T-helper 17 cell (primary cell): ENCODE data around the gene GALC. TPM values are rescaled to one million over a fixed set of nuclear protein-coding genes. Genes with fewer than 3 reads are reported as not detected.

Source experiments
- ATAC-seq: fragments of 150-1000 bp; cut with Tn5 transposase; 2 replicates; pipeline ENCODE4 v1.10.0; 2021; ENCODE audit warnings: mild to moderate bottlenecking, moderate library complexity
- DNase-seq, 3 donors: peaks; one replicate each; pipeline versions ENCODE4 v3.0.0 to v3.0.0-alpha.2; 2020 to 2021
- H3K9me3 ChIP-seq: one replicate; pipeline ENCODE4 v1.7.0; 2013; ENCODE audit warnings: low read length, mild to moderate bottlenecking; ENCODE audit not compliant: control insufficient read depth, poor library complexity, severe bottlenecking
- H3K27ac Mint-ChIP-seq: one replicate; pipeline ENCODE4 v1.8.0; 2022; ENCODE audit warnings: mild to moderate bottlenecking, moderate library complexity, mixed read lengths
- H3K27me3 Mint-ChIP-seq: one replicate; pipeline ENCODE4 v1.8.0; 2022; ENCODE audit warnings: mixed read lengths
- H3K36me3 Mint-ChIP-seq: one replicate; pipeline ENCODE4 v1.8.0; 2022; ENCODE audit warnings: low read depth, mixed read lengths
- H3K4me1 Mint-ChIP-seq: one replicate; pipeline ENCODE4 v1.8.0; 2022; ENCODE audit warnings: mild to moderate bottlenecking, mixed read lengths
- H3K4me3 Mint-ChIP-seq: one replicate; pipeline ENCODE4 v1.8.0; 2022; ENCODE audit warnings: mild to moderate bottlenecking, moderate library complexity, mixed read lengths
- total RNA-seq, 4 donors: library from RNA in 2 of 4; stranded (reverse) in 2 of 4; gene quantifications; one replicate each; pipeline ENCODE4 v1.2.3 and lab custom pipeline; 2022 to 2026

GALC gene
- total RNA-seq, 2 donors from 2014 or later, result 33.1 to 36.5 TPM

DNA sequence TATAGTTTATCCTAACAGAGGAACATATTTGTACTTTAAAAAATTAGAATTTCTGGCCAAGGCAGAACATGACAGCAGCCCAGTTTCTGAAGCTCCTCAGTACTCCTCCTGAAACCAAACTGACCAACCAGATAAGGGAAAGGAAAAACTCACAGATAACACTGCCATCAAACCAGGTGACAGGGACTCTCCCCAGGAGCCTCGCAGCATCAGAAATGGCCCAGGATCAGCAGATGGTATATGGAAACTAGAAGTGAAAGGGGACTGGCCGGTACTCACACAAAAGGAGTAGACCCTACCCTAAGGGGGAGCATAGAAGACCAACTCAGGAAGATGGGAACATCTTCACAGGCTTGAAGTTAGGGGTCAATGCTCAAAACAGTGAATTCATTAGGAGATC is 22.0 kb downstream of the GALC start:
- DNase-seq (no peak), ATAC-seq (no peak)
- Mint-ChIP-seq H3K27ac (peak overlapping the region; percentile 41), H3K36me3 (peaks cover 5% of the 10 kb centered on the region), H3K27me3 (no peaks in the 10 kb centered on the region), H3K4me3 (no peak overlapping the region), H3K4me1 (peaks cover 8% of the 10 kb centered on the region)
- no peaks in the 10 kb centered on the region for H3K9me3 ChIP-seq

DNA sequence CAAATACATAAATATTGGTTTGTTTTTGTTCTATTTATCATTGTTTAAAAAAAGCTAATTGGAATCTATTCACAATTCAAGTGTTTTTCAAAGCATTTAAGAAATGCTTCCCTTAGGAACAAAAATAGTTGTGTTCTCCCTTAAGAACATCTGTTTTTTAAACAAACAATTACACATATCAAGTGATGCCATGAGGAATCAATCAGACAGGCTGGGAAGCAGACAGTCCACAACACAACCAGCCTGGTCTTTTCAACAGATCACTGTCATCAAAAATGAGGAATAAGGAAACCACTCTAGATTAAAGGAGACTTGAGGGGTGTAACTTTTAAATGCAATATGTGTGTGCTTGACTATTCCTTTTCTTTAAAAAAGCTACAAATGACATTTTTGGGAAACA is 25.5 kb downstream of the GALC start:
- DNase-seq, result no peak
- no peak overlapping the region for H3K27ac Mint-ChIP-seq
- H3K36me3 Mint-ChIP-seq, result peaks cover 11% of the 10 kb centered on the region
- no peak overlapping the region for H3K4me3 Mint-ChIP-seq
- peaks cover 8% of the 10 kb centered on the region for H3K4me1 Mint-ChIP-seq
- H3K9me3 ChIP-seq, result no peaks in the 10 kb centered on the region
- no peaks in the 10 kb centered on the region for H3K27me3 Mint-ChIP-seq
- ATAC-seq, result no peak

DNA sequence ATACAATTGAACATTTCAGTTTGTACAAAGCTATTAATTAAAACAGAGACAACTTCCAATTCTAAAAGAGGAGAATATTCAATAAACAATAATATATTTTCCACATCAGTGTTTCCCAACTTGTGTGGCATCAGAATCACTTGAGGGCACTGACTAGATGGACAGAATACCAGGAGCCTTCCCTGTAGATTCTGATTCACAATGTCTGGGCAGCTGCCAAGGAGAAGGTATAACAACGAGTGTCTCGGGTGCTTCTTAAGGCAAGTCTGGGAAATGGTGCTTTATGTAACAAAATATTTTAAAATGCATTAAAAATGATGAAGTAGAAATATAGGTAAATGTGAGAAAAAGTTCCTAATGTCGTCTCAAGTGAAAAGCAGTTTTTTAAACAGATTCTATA is 26.2 kb downstream of the GALC start:
- H3K9me3 ChIP-seq, result no peaks in the 10 kb centered on the region
- Mint-ChIP-seq H3K27me3 (no peaks in the 10 kb centered on the region), H3K27ac (peak overlapping the region; percentile 21), H3K4me3 (no peak overlapping the region), H3K4me1 (peaks cover 8% of the 10 kb centered on the region), H3K36me3 (peaks cover 11% of the 10 kb centered on the region)
- ATAC-seq (no peak), DNase-seq (no peak)

DNA sequence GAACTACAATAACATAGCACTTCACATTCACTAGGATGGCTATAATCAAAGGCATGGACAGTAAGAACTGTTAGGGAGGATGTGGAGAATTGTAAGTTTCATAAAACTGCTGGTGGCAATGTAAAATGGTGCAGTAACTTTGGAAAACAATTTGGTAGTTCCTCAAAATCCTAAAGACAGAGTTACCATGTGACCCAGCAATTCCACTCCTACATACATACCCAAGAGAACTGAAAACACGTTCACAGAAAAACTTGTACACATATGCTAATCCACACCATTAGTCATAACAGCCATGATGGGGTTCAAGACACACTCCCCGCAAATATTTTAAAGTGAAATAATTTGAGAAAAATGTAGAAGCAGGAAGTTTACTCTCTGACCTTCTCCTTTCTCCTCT is 31.7 kb downstream of the GALC start:
- no peak for ATAC-seq
- H3K4me1 Mint-ChIP-seq, result peaks cover 18% of the 10 kb centered on the region
- H3K27me3 Mint-ChIP-seq, result no peaks in the 10 kb centered on the region
- H3K9me3 ChIP-seq, result no peaks in the 10 kb centered on the region
- H3K36me3 Mint-ChIP-seq, result peaks cover 8% of the 10 kb centered on the region
- H3K4me3 Mint-ChIP-seq, result no peak overlapping the region
- H3K27ac Mint-ChIP-seq, result peak overlapping the region; percentile 84
- no peak for DNase-seq

DNA sequence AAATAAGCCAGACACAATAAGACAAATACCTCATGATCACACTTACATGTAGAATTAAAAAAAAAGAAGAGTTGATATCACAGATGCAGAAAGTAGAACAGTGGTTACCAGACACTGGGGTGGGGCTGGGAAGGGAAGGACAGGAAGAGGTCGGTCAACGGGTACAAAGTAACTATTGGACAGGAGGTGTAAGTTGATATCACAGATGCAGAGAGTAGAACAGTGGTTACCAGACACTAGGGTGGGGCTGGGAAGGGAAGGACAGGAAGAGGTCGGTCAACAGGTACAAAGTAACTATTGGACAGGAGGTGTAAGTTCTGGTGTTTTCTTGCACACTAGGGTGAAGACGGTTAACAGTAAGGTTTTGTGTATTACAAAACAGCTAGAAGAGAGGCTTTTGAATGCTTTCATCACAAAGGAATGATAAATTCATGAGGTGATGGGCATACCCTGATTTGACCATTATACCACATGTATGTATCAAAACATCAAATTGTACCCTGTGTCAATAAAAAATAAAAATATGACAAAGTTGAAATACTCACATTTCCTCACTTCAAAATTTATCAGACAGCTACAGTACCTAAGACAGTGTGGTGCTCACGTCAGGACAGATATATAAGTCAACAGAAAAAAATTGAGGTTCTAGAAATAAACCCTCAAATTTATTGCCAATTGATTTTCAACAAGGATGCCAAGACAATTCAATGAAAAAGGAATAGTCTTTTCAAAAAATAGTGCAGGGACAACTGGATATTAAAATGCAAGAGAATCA is 32.8 kb downstream of the GALC start:
- Mint-ChIP-seq H3K27ac (peak overlapping the region; percentile 84), H3K4me3 (peak overlapping the region; percentile 4), H3K4me1 (peaks cover 26% of the 10 kb centered on the region), H3K27me3 (no peaks in the 10 kb centered on the region), H3K36me3 (peaks cover 11% of the 10 kb centered on the region)
- no peaks in the 10 kb centered on the region for H3K9me3 ChIP-seq
- ATAC-seq (peak; percentile 84), DNase-seq (no peak)

DNA sequence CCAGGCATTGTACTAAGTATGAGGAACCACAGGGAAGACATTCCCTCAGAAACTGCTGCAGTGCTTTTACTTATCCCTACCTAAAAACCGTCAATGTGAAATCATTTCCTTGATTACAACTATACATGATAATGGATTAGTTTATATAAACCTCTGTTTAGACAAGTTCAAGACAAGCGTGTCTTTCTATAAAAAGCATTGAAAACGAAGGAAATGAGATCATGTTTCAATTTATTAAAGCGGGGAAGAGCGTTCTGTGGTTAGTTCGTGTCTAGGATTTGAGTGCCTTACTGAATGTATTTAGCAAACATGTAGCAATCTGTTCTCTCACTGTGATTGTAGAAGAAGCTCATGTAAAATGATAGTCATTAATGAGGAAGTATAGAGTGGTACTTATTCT is 37.5 kb downstream of the GALC start:
- peaks cover 58% of the 10 kb centered on the region for H3K4me1 Mint-ChIP-seq
- no peak for ATAC-seq
- no peaks in the 10 kb centered on the region for H3K9me3 ChIP-seq
- DNase-seq, result no peak
- no peak overlapping the region for H3K4me3 Mint-ChIP-seq
- peak overlapping the region; percentile 84 for H3K27ac Mint-ChIP-seq
- H3K36me3 Mint-ChIP-seq, result peaks cover 3% of the 10 kb centered on the region
- H3K27me3 Mint-ChIP-seq, result no peaks in the 10 kb centered on the region

DNA sequence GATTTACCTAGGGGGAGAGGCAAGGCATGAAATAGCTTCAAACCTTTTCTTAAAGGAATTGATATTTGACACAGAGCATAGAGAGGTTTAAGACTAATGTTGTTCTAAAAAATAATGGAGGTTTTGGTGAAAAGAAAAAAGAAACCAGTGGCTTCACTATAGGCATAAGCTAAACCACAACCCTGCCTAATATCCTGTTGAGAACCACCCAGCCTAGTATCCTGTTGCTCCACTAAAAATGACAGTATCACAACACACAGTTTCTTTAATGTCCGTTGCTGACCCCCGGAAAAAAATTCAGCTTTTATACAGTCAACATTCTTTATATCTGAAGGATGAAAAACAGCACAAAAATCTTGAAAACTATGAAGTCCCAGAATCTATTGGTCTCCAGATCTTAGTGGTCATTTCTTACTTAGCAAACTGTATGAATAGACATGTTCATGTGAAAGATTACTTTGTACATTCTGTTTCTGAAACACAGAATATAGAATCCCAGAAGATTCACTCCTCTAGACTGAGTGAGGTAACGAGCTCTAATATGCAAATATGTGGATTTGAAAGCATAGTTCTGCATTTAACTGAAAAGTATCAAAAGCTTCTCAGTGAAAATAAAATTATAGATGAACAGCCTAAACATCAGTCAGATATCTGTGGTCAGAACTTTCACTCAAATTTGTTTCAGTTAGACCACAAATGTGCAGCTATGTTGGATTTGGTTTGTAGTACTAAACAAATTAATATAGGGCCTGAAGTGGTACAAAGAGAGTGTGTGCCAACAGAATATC is 40.5 kb downstream of the GALC start:
- H3K9me3 ChIP-seq, result no peaks in the 10 kb centered on the region
- Mint-ChIP-seq H3K36me3 (peaks cover 10% of the 10 kb centered on the region), H3K27ac (peak overlapping the region; percentile 95), H3K4me1 (peaks cover 57% of the 10 kb centered on the region), H3K27me3 (no peaks in the 10 kb centered on the region), H3K4me3 (peak overlapping the region; percentile 76)
- DNase-seq (no peak), ATAC-seq (peak; percentile 89)

DNA sequence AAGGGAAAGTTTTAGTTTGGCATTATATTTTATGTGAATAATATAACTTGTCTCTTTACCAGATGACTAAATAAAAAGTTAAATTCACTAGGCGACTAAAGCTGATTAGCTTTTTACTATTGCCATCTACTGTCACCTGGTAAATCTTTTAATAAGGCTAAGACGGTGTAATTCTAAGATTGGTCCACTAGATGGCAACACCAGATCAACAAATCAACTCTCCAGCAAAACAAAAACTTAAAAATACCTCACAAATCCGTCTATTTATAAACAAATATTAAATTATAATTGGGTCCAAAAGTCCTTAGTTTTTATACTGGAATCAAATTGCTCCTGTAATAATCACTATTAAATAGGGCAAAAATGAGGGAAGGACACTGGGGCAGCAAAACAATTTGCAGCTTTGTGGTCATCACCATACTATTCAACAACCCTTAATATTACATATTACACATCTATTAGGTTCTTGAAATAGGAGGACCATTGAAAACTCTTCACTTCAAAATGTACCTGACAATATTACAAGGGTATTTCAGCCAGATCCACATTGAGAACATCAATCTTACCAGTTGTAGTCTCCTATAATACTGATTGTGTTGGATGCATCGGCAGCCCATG is 47.9 kb downstream of the GALC start:
- Mint-ChIP-seq H3K36me3 (peaks cover 14% of the 10 kb centered on the region), H3K27ac (peak overlapping the region; percentile 49), H3K27me3 (no peaks in the 10 kb centered on the region), H3K4me3 (no peak overlapping the region), H3K4me1 (peaks cover 12% of the 10 kb centered on the region)
- DNase-seq (no peak), ATAC-seq (peak; percentile 69)
- no peaks in the 10 kb centered on the region for H3K9me3 ChIP-seq

DNA sequence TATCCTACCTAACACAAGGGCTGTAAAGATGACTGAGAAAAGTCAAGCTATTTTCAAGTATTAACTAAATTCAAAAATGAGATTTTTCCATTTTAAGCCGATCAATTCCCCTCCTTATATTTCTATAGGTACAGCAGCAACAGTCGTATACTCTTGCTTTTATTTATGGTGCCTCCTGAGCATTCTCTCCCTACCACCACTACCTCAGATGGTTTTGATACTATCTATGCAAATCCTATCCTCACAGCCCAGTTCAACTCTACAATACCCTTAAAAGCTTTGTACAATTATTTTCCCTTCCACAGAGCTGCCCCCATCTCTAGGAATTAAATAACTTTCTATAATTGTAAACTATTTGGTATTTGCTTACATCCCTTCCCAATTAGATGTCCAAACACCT is 52.1 kb downstream of the GALC start:
- Mint-ChIP-seq H3K36me3 (peaks cover 20% of the 10 kb centered on the region), H3K27ac (peak overlapping the region; percentile 45), H3K4me3 (no peak overlapping the region), H3K4me1 (peaks cover 17% of the 10 kb centered on the region), H3K27me3 (no peaks in the 10 kb centered on the region)
- no peaks in the 10 kb centered on the region for H3K9me3 ChIP-seq
- no peak for ATAC-seq
- no peak for DNase-seq

DNA sequence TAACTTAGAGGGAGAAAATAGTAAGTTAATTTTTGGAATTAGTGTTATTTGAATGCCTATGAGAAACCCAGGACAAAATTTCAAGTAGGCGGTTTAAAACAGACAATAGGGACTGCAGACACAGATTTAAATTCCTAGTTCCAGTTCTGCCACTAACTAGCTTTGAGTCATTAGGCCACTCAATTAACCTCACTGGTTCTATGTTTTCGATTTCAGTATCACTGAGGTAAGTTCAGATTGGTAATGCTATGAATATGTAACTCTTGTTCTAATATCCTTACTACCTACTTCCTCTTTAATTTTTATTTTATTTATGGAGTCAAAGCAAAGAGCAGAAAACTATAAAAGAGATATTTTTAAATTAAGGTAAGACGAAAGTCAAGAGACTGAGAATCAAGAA is 52.6 kb downstream of the GALC start:
- Mint-ChIP-seq H3K4me1 (peaks cover 17% of the 10 kb centered on the region), H3K4me3 (no peak overlapping the region)

DNA sequence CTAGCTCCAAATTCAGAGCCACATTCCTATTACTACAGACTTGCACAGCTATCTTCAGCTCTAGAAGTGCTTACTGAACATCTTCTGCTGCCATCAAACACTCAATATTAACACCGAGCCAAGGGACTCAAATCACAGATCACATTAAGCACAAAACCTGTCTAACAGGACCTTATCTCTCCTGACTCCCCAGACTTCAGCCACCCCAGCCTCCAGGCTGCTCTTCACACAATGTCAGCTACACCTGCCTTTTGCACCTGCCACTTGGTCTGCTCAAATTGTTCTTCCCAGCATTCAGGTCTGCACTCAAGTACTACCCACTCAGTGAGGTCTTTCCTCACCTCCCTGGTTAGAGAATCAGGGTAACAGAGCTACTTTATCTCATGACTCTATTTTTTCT is 57.1 kb downstream of the GALC start:
- ATAC-seq (no peak), DNase-seq (no peak)
- H3K9me3 ChIP-seq, result no peaks in the 10 kb centered on the region
- H3K27ac Mint-ChIP-seq, result no peak overlapping the region
- H3K27me3 Mint-ChIP-seq, result no peaks in the 10 kb centered on the region
- H3K4me1 Mint-ChIP-seq, result peaks cover 17% of the 10 kb centered on the region
- peaks cover 18% of the 10 kb centered on the region for H3K36me3 Mint-ChIP-seq
- no peak overlapping the region for H3K4me3 Mint-ChIP-seq

More for the DNA sequence above, 52.6 kb downstream of the GALC start:
- ATAC-seq, result no peak
- H3K27me3 Mint-ChIP-seq, result no peaks in the 10 kb centered on the region
- H3K9me3 ChIP-seq, result no peaks in the 10 kb centered on the region
- peak overlapping the region; percentile 45 for H3K27ac Mint-ChIP-seq
- peaks cover 20% of the 10 kb centered on the region for H3K36me3 Mint-ChIP-seq
- no peak for DNase-seq

DNA sequence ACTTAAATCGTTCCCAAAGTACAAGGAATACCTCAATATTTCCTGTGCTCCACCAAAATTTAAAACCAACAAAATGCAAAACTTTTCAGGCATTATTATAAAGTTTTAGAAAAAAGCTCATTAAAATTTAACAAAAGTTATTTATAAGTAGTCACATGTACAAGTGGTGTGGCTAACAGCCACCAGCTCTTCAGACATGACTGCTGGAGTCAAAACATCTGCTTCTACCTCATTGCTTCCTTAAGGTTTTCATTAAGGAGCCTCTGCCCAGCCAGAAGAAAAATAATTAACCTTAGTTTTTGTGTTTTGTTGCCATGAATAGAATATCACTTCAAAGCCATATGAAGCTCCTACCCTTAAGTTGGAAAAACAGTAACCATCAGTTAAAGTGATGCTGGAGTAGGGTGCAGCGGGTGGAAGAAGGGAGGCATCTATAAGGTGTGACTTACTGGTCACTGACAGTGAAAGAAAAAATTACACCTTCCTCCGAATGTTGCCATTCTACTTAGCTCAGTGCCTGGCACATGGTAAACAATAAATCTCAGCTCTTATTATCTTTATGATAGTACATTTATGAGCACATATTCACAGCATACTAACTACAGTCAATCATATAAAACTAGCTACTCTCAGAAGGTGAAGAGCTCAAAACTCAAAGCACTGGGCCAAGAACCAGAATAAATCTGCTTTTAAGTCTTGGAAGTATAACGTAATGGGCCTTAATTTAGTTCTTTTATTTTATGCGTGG is 57.7 kb downstream of the GALC start:
- no peaks in the 10 kb centered on the region for H3K9me3 ChIP-seq
- DNase-seq (no peak), ATAC-seq (no peak)
- Mint-ChIP-seq H3K27me3 (no peaks in the 10 kb centered on the region), H3K36me3 (peaks cover 17% of the 10 kb centered on the region), H3K4me1 (peaks cover 17% of the 10 kb centered on the region), H3K27ac (no peak overlapping the region), H3K4me3 (no peak overlapping the region)

DNA sequence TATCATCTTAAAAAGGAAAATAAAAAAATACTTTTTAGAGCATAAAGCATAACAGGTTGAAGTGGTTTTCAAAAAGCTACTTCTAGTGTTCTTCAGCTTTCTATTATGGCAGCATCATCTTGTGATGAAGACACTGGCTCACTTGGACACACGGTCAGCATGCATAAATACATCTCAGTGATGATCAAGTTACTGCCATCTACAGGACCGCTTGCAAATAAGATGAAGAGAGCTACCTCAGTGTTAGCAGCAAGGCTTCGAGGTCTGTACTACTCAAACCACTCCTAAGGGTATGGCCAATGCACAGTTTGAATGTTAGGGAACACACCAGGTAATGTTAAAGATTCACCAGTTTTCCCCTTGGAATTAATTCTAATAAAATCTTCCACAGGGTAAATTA is 58.8 kb downstream of the GALC start:
- peaks cover 12% of the 10 kb centered on the region for H3K4me1 Mint-ChIP-seq
- H3K27ac Mint-ChIP-seq, result no peak overlapping the region
- ATAC-seq (no peak), DNase-seq (no peak)
- H3K27me3 Mint-ChIP-seq, result no peaks in the 10 kb centered on the region
- no peaks in the 10 kb centered on the region for H3K9me3 ChIP-seq
- peaks cover 15% of the 10 kb centered on the region for H3K36me3 Mint-ChIP-seq
- H3K4me3 Mint-ChIP-seq, result no peak overlapping the region
